BE2C (cell line): ENCODE results near the gene PMEPA1.

Experiments used
- DNase-seq: peaks from one replicate; pipeline ENCODE4 v3.0.0-alpha.2; 2020
- H3K27me3 ChIP-seq: fragments of 250-450 bp; sonication (Bioruptor Pico); 2 replicates; pipeline ENCODE4 v1.5.1; 2020; ENCODE audit warnings: mild to moderate bottlenecking
- H3K36me3 ChIP-seq: fragments of 250-450 bp; sonication (Bioruptor Pico); 2 replicates; pipeline ENCODE4 v1.5.1; 2020; ENCODE audit warnings: mild to moderate bottlenecking
- H3K4me1 ChIP-seq: fragments of 250-450 bp; sonication (Bioruptor Pico); 2 replicates; pipeline ENCODE4 v1.5.1; 2020
- H3K4me3 ChIP-seq: 2 replicates; pipeline ENCODE4 v1.5.1; 2011; ENCODE audit warnings: low read depth, low read length
- H3K9me3 ChIP-seq: fragments of 250-450 bp; sonication (Bioruptor Pico); 2 replicates; pipeline ENCODE4 v1.5.1; 2020
- CTCF ChIP-seq: IDR thresholded peaks from 2 replicates; pipeline ENCODE4 v1.5.1; 2012; ENCODE audit warnings: mild to moderate bottlenecking, low read depth, low read length

The PMEPA1 gene

DNA sequence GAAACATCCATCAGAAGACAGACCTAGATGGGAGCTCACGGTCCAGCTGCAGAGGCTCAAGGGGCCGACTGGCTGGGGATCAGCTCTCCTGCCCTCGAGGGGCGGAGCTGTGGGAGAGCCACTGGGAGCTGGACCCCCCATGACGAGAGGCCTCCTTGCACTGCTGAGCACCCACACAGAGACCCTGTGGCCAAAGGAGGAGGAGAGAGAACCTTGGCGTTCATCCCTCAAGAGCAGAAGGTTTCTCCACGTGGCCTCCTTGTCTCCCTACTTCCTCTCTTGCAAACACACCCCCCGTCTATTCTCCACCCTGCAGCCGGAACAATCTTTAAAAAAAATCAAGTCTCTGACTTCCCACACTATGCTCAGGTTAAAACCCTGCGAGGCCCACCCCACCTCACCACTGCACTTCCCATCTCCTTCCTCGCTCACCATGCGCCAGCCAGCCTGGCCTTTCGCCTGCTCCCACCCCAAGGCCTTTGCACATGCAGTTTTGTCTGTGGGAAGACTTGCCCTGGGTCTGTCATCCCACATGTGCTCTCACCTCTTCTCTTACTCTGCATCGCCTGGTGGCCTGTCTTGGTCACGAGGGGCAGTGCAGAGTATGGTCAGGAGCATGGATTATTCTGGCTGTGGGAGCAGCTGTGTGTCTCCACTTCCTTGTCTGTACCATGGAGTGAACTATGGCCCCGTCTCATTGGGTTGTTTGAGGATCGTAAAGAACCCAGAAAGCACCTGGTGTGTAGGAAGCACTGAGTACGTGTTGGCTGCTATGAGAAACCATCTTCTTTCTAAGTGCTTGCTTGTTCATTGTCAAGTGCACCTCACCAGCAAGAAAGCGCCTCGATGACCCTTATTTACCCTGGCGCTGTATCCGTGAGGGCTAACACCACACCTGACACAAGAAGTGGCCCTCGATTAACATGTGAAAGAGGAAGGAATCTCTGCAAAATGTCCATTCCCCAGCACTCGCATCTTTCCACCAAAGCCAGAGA, 32.9 kb downstream of the PMEPA1 start:
- Histone ChIP-seq H3K9me3 (no peaks in the 10 kb centered on the region), H3K4me3 (no peak overlapping the region), H3K27me3 (no peaks in the 10 kb centered on the region), H3K36me3 (no peaks in the 10 kb centered on the region), H3K4me1 (peaks cover 23% of the 10 kb centered on the region)
- TF ChIP-seq CTCF: no peak
- no peak for DNase-seq

DNA sequence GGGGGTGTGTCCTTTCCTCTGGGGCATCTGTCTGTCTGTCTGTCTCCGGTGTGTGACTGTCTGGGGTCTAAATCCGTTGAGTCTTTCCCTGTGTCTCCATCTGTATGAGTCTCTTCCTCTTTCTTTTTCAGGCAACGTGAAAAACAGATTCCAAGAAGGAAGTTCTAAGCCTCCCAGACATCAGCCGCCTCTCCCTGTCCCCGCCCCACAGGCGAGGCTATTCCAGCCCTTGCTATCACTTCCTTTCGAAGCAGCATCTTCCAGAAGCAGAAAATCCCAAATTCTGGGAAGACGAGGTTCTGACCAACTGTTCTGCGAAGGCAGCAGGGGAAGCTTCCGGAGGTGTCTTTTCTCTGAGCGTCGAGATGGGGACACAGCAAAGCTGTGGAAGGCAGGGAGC, 34.0 kb downstream of the PMEPA1 start:
- no peak for TF ChIP-seq CTCF
- no peaks in the 10 kb centered on the region for H3K9me3 ChIP-seq
- no peak overlapping the region for H3K4me3 ChIP-seq
- peaks cover 22% of the 10 kb centered on the region for H3K4me1 ChIP-seq
- H3K27me3 ChIP-seq: no peaks in the 10 kb centered on the region
- DNase-seq: no peak
- no peaks in the 10 kb centered on the region for H3K36me3 ChIP-seq

DNA sequence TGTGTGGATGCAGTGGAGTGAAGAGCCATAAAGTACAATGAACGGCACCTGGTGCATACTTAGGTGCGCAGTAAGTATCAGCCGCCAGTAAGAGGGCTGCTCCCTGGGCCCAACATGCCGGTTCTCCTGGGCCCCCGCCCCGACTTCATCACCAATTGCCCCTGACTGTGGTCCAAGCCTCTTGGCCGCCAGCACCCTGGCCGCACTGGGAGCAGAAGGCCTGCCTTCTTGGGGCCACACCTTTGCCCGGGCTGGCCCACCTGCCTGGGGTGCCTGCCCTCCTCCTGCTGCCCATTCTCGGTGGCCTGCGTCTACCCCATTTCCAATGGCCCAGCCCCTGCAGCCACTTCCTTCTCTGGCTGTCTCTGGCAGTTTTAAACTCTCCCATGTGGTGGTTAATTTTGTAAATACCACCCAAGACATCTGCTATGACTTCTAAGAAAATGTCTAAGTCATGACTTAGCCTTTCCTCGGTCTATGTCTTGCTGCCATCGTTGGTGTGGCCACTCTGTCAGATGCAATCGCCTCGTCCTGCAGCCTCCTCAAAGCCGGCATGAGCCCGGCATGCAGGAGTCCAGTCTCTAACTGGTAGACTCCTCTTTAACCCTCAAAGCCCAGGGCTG, 36.8 kb downstream of the PMEPA1 start:
- H3K36me3 ChIP-seq: no peaks in the 10 kb centered on the region
- TF ChIP-seq CTCF: no peak

DNA sequence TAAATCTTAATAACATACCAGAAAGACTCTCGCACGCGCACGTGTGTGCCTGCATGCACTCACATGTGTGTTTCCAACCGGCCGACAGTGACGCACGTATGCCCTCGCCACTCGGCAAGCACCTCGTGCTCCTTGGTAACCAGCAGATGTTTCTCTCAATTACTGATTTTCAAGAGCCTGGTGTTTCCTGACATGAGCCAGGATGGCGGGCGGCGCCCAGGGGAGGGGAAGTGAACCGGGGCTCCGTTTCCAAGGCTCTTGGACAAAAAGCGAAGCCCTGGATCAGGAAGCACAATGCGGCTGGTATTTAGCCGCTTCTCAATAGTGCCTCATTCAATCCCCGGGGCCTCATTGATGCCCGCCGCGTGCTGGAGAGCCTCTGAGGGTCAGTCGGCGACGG, 37.7 kb downstream of the PMEPA1 start:
- H3K4me3 ChIP-seq: no peak overlapping the region
- no peak for TF ChIP-seq CTCF
- no peaks in the 10 kb centered on the region for H3K27me3 ChIP-seq
- H3K36me3 ChIP-seq: no peaks in the 10 kb centered on the region
- H3K9me3 ChIP-seq: no peaks in the 10 kb centered on the region
- DNase-seq: peak; percentile 52
- H3K4me1 ChIP-seq: peaks cover 19% of the 10 kb centered on the region

More for the DNA sequence above, 36.8 kb downstream of the PMEPA1 start:
- Histone ChIP-seq H3K4me1 (peaks cover 13% of the 10 kb centered on the region), H3K4me3 (no peak overlapping the region), H3K9me3 (no peaks in the 10 kb centered on the region), H3K27me3 (no peaks in the 10 kb centered on the region)
- no peak for DNase-seq

GRCh38 chr20:57671662-57672061, 38.2 kb downstream of the PMEPA1 start:
- H3K36me3 ChIP-seq: no peaks in the 10 kb centered on the region
- no peaks in the 10 kb centered on the region for H3K27me3 ChIP-seq
- no peak for DNase-seq

More at GRCh38 chr20:57671662-57672061, 38.2 kb downstream of the PMEPA1 start:
- H3K4me1 ChIP-seq: peaks cover 19% of the 10 kb centered on the region
- no peaks in the 10 kb centered on the region for H3K9me3 ChIP-seq
- peak; percentile 32; the same call in 1 of the 2 replicates for TF ChIP-seq CTCF
- no peak overlapping the region for H3K4me3 ChIP-seq
